ENCODE data around the gene SUPV3L1. TPM values are rescaled to one million over a fixed set of nuclear protein-coding genes. Genes with fewer than 3 reads are reported as not detected.

Gene SUPV3L1
- total and polyA plus RNA-seq, 9 of the 15 experiments (the other 6 are each of a cell fraction or from before 2014, with no cell fraction given): 45.2 to 156 (median 92.6) TPM

- no peak for TF ChIP-seq PATZ1 (CRISPR knock-in tag; IDR thresholded peaks at IDR 0.05; ENCODE audit: borderline replicate concordance)
- no peak for TF ChIP-seq HNRNPUL1 (IDR thresholded peaks at IDR 0.05; ENCODE audit: low read length)
- TF ChIP-seq HMG20A (CRISPR knock-in tag; conservative IDR thresholded peaks at IDR 0.05): no peak
- peak; percentile 55 for TF ChIP-seq FOSL1 (tag; conservative IDR thresholded peaks at IDR 0.05)
- no peak for TF ChIP-seq FIP1L1 (IDR thresholded peaks at IDR 0.05; ENCODE audit: low read depth, low read length, poor library complexity, severe bottlenecking)
- TF ChIP-seq ZNF639 (CRISPR knock-in tag; conservative IDR thresholded peaks at IDR 0.05 in 1 of 2, IDR thresholded peaks at IDR 0.05 in 1 of 2): 0 out of 4 replicates have a peak, but pooled peaks of 1 of the 2 experiments have one; percentile 37
- TF ChIP-seq MNT (conservative IDR thresholded peaks at IDR 0.05): peak in 1 of 2 experiments; percentile 56; a peak in 1 of 4 replicates
- TF ChIP-seq CREB5 (CRISPR knock-in tag; IDR thresholded peaks at IDR 0.05): no peak
- TF ChIP-seq MLX (CRISPR knock-in tag; conservative IDR thresholded peaks at IDR 0.05): no peak
Observed at GRCh38 chr10:69223028-69223342, 43.0 kb downstream of the SUPV3L1 start (continued).

All from K562 (cell line).